22Rv1 (cell line): Measurements from ENCODE around the gene CLCF1.

ENCODE experiments used
- CTCF ChIP-seq: fragments of 450-650 bp; IDR thresholded peaks from 2 replicates; pipeline ENCODE4 v1.5.1; 2017; ENCODE audit warnings: mild to moderate bottlenecking
- ZFX ChIP-seq: fragments of 450-650 bp; IDR thresholded peaks from 2 replicates; pipeline ENCODE4 v1.6.1; 2017; ENCODE audit warnings: antibody characterized with exemption, borderline replicate concordance

- TF ChIP-seq CTCF, result no peak
- no peak for TF ChIP-seq ZFX
Observed at GRCh38 chr11:67406420-67406968, 33.1 kb upstream of the CLCF1 start.
